ENCODE measurements around the gene OR1I1.
A peak's percentile ranks its signal among the peaks of the same experiment; 100 is the strongest.

The OR1I1 gene

DNA sequence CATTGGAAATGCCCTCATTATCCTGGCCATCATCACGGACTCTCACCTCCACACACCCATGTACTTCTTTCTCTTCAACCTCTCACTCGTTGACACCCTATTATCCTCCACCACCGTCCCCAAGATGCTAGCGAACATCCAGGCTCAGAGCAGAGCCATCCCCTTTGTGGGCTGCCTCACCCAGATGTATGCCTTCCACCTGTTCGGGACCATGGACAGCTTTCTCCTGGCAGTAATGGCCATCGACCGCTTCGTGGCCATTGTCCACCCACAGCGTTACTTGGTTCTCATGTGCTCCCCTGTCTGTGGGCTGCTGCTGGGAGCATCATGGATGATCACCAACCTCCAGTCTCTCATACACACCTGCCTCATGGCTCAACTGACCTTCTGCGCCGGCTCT lies 5.2 kb downstream of the OR1I1 start:
- TF ChIP-seq, protein P1, sequence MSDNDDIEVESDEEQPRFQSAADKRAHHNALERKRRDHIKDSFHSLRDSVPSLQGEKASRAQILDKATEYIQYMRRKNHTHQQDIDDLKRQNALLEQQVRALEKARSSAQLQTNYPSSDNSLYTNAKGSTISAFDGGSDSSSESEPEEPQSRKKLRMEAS (IDR thresholded peaks at IDR 0.05) = no peak
- no peak for TF ChIP-seq TCF12 (IDR thresholded peaks at IDR 0.05; ENCODE audit: low read depth)
- TF ChIP-seq, protein P2, sequence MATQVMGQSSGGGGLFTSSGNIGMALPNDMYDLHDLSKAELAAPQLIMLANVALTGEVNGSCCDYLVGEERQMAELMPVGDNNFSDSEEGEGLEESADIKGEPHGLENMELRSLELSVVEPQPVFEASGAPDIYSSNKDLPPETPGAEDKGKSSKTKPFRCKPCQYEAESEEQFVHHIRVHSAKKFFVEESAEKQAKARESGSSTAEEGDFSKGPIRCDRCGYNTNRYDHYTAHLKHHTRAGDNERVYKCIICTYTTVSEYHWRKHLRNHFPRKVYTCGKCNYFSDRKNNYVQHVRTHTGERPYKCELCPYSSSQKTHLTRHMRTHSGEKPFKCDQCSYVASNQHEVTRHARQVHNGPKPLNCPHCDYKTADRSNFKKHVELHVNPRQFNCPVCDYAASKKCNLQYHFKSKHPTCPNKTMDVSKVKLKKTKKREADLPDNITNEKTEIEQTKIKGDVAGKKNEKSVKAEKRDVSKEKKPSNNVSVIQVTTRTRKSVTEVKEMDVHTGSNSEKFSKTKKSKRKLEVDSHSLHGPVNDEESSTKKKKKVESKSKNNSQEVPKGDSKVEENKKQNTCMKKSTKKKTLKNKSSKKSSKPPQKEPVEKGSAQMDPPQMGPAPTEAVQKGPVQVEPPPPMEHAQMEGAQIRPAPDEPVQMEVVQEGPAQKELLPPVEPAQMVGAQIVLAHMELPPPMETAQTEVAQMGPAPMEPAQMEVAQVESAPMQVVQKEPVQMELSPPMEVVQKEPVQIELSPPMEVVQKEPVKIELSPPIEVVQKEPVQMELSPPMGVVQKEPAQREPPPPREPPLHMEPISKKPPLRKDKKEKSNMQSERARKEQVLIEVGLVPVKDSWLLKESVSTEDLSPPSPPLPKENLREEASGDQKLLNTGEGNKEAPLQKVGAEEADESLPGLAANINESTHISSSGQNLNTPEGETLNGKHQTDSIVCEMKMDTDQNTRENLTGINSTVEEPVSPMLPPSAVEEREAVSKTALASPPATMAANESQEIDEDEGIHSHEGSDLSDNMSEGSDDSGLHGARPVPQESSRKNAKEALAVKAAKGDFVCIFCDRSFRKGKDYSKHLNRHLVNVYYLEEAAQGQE (IDR thresholded peaks at IDR 0.05; ENCODE audit: low read depth) = peak; percentile 87

DNA sequence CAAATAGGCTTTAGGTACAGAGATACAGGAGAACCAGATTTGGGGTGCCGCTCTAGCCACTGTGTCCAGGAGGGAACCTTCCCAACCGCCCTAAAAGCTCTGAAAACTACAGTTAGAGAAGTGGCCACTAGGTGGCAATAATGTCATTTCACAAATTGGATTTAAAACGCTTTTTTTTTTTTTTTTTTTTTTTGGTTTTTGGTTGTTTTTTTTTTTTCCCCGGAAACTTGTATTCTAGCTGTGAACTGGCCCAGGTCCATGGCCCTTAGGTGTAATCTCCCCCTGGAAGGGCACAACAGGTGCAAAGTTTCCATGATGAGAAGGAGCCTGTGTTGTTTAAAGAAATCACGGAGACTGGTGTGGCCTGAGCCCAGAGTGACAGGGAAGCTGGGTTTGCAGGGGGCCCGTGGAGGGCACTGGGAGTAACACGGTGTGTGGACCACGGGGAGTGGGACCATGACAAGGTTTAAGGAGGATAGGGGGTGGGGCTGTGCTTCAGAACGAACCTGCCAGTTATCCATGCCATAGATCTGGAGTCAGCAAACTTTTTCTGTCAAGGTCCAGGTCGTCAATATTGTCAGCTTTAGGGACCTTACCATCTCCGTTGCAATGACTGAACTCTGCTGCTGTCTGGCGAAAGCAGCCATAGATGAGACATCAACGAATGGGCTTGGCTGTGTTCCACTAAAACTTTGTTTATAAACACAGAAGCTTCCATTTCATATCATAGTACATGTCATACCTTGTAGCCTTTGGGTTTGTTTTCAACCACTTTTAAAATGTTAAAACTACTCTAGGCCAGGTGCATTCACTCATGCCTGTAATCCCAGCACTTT lies 10.1 kb downstream of the OR1I1 start:
- no peak for TF ChIP-seq ZBTB7A (IDR thresholded peaks at IDR 0.05; ENCODE audit: low read depth)
- TF ChIP-seq EP300 (IDR thresholded peaks at IDR 0.05; ENCODE audit: borderline replicate concordance) = no peak
- peak; percentile 78 for TF ChIP-seq RAD21 (IDR thresholded peaks at IDR 0.05; ENCODE audit: low read depth)
- TF ChIP-seq TAF1 (IDR thresholded peaks at IDR 0.05; ENCODE audit: low read depth) = no peak

DNA sequence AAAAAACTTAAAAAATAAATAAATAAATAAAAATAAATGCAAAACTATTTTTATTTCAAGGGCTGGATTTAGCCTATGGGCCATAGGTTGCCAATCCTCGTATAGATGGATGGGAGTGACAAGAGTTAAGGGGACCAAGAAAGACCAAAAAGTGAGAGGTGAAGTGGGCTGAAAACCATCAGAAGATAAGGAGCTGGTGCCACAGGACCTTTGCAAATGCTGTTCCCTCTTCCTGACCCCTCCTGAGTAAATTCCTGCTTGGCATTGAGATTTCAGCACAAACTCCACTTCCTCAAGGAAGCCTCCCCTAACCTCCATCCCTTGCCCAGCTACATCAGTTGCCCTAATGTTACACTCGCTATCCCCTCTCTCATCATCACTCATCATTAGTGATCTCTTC lies 11.0 kb downstream of the OR1I1 start:
- TF ChIP-seq CREB1 (IDR thresholded peaks at IDR 0.05; ENCODE audit: low read depth) = no peak
- TF ChIP-seq YY1 (IDR thresholded peaks at IDR 0.05; ENCODE audit: low read depth) = no peak
- TF ChIP-seq ZBTB7A (IDR thresholded peaks at IDR 0.05; ENCODE audit: low read depth) = no peak
- TF ChIP-seq, protein P1 (IDR thresholded peaks at IDR 0.05) = no peak
- TF ChIP-seq CEBPB (IDR thresholded peaks at IDR 0.05) = no peak
- no peak for TF ChIP-seq TAF1 (IDR thresholded peaks at IDR 0.05; ENCODE audit: low read depth)
- TF ChIP-seq FOXM1 (IDR thresholded peaks at IDR 0.05; ENCODE audit: borderline replicate concordance, low read depth) = no peak
- TF ChIP-seq EGR1 (IDR thresholded peaks at IDR 0.05) = no peak
- no peak for TF ChIP-seq RAD21 (IDR thresholded peaks at IDR 0.05; ENCODE audit: low read depth)
- TF ChIP-seq EP300 (IDR thresholded peaks at IDR 0.05; ENCODE audit: borderline replicate concordance) = no peak
- TF ChIP-seq, protein P3, sequence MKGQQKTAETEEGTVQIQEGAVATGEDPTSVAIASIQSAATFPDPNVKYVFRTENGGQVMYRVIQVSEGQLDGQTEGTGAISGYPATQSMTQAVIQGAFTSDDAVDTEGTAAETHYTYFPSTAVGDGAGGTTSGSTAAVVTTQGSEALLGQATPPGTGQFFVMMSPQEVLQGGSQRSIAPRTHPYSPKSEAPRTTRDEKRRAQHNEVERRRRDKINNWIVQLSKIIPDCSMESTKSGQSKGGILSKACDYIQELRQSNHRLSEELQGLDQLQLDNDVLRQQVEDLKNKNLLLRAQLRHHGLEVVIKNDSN (IDR thresholded peaks at IDR 0.05) = no peak
- TF ChIP-seq, protein P2 (IDR thresholded peaks at IDR 0.05; ENCODE audit: low read depth) = no peak
- no peak for TF ChIP-seq TCF12 (IDR thresholded peaks at IDR 0.05; ENCODE audit: low read depth)
- no peak for TF ChIP-seq TEAD4 (IDR thresholded peaks at IDR 0.05)

DNA sequence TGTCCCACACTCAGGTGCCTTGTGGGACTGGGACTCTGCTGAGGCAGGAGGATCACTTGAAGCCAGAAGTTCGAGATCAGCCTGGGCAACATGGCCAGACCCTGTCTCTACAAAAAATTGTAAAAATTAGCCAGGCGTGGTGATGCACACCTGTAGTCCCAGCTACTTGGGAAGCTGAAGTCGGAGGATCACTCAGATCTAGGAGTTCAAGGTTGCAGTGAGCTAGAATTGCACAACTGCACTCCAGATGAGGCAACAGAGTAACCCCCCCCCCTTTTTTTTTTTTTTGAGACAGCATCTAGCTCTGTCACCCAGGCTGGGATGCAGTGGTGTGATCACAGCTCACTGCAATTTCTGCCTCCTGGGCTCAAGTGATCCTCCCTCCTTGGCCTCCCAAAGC lies 14.2 kb downstream of the OR1I1 start:
- TF ChIP-seq ZBTB7A (IDR thresholded peaks at IDR 0.05; ENCODE audit: low read depth) = no peak
- no peak for TF ChIP-seq TCF12 (IDR thresholded peaks at IDR 0.05; ENCODE audit: low read depth)
- no peak for TF ChIP-seq TAF1 (IDR thresholded peaks at IDR 0.05; ENCODE audit: low read depth)
- TF ChIP-seq FOXM1 (IDR thresholded peaks at IDR 0.05; ENCODE audit: borderline replicate concordance, low read depth) = no peak
- no peak for TF ChIP-seq EP300 (IDR thresholded peaks at IDR 0.05; ENCODE audit: borderline replicate concordance)
- no peak for TF ChIP-seq RAD21 (IDR thresholded peaks at IDR 0.05; ENCODE audit: low read depth)
- no peak for TF ChIP-seq CREB1 (IDR thresholded peaks at IDR 0.05; ENCODE audit: low read depth)
- TF ChIP-seq TEAD4 (IDR thresholded peaks at IDR 0.05) = no peak

DNA sequence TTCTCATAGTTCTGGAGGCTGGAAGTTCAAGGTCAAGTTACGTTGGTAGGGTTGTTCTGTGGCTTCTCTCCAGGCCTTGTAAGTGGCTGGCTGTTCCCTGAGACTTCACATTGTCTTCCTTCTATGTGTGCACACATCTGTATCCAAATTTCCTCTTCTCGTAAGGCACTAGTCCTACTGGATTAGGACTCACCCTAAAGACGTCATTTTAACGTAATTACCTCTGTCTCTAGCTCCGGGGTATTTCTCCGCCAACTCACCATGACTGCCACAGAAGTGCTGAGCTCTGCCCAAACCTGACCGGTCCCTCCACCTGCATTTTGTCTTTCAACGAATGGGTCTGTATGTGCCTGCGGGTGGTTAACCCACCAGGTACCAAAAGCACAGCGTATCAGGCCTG lies 16.4 kb downstream of the OR1I1 start:
- TF ChIP-seq, protein P3 (IDR thresholded peaks at IDR 0.05) = no peak
- TF ChIP-seq, protein P1 (IDR thresholded peaks at IDR 0.05) = no peak
- TF ChIP-seq YY1 (IDR thresholded peaks at IDR 0.05; ENCODE audit: low read depth) = no peak

DNA sequence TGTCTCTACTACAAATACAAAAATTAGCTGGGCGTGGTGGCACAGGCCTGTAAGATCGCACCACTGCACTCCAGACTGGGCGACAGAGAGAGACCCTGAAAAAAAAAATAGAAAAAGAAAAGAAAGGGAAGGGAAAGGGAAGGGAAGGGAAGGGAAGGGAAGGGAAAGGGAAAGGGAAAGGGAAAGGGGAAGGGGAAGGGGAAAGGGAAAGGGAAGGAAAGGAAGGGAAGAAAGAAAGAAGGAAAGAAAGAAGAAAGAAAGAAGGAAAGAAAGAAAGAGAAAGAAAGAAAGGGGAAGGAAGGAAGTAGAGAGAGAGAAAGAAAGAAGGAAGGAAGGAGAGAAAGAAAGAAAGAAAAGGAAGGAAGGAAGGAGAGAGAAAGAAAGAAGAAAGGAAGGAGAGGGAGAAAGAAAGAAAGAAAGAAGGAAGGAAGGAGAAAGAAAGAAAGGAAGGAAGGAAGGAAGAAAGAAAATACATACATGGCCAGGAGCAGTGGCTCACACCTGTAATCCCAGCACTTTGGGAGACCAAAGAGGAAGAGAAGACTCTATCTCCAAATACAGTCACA lies 17.1 kb downstream of the OR1I1 start:
- no peak for TF ChIP-seq FOXM1 (IDR thresholded peaks at IDR 0.05; ENCODE audit: borderline replicate concordance, low read depth)
- no peak for TF ChIP-seq NFIC (IDR thresholded peaks at IDR 0.05)
- TF ChIP-seq, protein P1 (IDR thresholded peaks at IDR 0.05) = no peak
- no peak for TF ChIP-seq RAD21 (IDR thresholded peaks at IDR 0.05; ENCODE audit: low read depth)
- TF ChIP-seq, protein P2 (IDR thresholded peaks at IDR 0.05; ENCODE audit: low read depth) = no peak
- TF ChIP-seq ZBTB7A (IDR thresholded peaks at IDR 0.05; ENCODE audit: low read depth) = no peak
- TF ChIP-seq, protein P3 (IDR thresholded peaks at IDR 0.05) = no peak
- no peak for TF ChIP-seq CREB1 (IDR thresholded peaks at IDR 0.05; ENCODE audit: low read depth)
- TF ChIP-seq EP300 (IDR thresholded peaks at IDR 0.05; ENCODE audit: borderline replicate concordance) = no peak
- no peak for TF ChIP-seq TEAD4 (IDR thresholded peaks at IDR 0.05)
- TF ChIP-seq EGR1 (IDR thresholded peaks at IDR 0.05) = no peak
- TF ChIP-seq CEBPB (IDR thresholded peaks at IDR 0.05) = no peak
- no peak for TF ChIP-seq YY1 (IDR thresholded peaks at IDR 0.05; ENCODE audit: low read depth)

Data from Ishikawa (cell line).